ENCODE results near the gene RAMP3.

Gene RAMP3

DNA sequence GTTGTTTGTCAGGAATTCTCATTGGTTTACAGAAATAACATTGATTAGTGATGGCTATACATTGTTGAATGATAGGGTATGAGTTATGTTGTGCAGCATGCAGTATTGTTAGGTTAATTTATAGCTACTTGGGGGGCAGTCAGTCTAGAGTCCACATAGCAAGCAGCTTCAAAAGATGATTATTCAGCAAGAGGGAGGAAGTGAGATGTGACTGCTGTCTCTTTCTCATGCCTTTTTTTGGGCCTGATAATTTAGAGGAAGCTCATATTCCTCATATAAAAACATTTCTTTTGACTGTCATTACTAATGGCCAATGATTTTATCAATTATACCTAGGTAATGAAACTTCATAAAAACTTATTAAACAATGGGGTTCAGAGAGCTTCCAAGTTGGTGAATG is 42.7 kb upstream of the RAMP3 start:
- H3K27ac ChIP-seq (ENCODE audit: low read depth, low read length), result no peak overlapping the region
- no peaks in the 10 kb centered on the region for H3K36me3 ChIP-seq (ENCODE audit: control insufficient read depth, insufficient read depth, low read length)
- no peak overlapping the region for H3K4me3 ChIP-seq (ENCODE audit: low read length)
- no peak overlapping the region for H2BK15ac ChIP-seq (replicated peaks; ENCODE audit: low read depth)
- H3K9ac ChIP-seq (ENCODE audit: low read length), result no peak overlapping the region
- no peaks in the 10 kb centered on the region for H3K4me1 ChIP-seq (ENCODE audit: control insufficient read depth, low read depth, low read length)
- H3K18ac ChIP-seq (ENCODE audit: low read length), result no peak overlapping the region
- no peak overlapping the region for H2BK5ac ChIP-seq (ENCODE audit: low read length)
- H2BK120ac ChIP-seq (ENCODE audit: low read depth, low read length), result no peak overlapping the region
- H3K79me1 ChIP-seq (ENCODE audit: low read length), result peaks cover 2% of the 10 kb centered on the region
- H4K8ac ChIP-seq (ENCODE audit: low read depth, low read length), result no peak overlapping the region
- H3K4me2 ChIP-seq (ENCODE audit: low read length), result no peak overlapping the region
- no peak overlapping the region for H3K56ac ChIP-seq (ENCODE audit: low read length)
- no peak for DNase-seq
- H4K5ac ChIP-seq (ENCODE audit: low read length), result no peak overlapping the region
- H3K27me3 ChIP-seq (ENCODE audit: insufficient read depth, low read length, poor library complexity), result no peaks in the 10 kb centered on the region
- H3K4ac ChIP-seq (ENCODE audit: low read depth, low read length), result no peak overlapping the region
- no peak overlapping the region for H3K23ac ChIP-seq (ENCODE audit: low read length)
- peaks cover 14% of the 10 kb centered on the region for H3K79me2 ChIP-seq (ENCODE audit: control insufficient read depth, insufficient read depth, low read length)
- no peak overlapping the region for H2AK5ac ChIP-seq (ENCODE audit: low read length)

GRCh38 chr7:45116048-45116447 is 41.5 kb upstream of the RAMP3 start:
- no peak overlapping the region for H3K56ac ChIP-seq (ENCODE audit: low read length)
- no peak overlapping the region for H2BK120ac ChIP-seq (ENCODE audit: low read depth, low read length)
- no peak for DNase-seq
- H3K18ac ChIP-seq (ENCODE audit: low read length), result no peak overlapping the region
- no peaks in the 10 kb centered on the region for H3K79me1 ChIP-seq (ENCODE audit: low read length)
- no peak overlapping the region for H3K23ac ChIP-seq (ENCODE audit: low read length)
- no peak overlapping the region for H3K4me3 ChIP-seq (ENCODE audit: low read length)
- no peak overlapping the region for H3K9ac ChIP-seq (ENCODE audit: low read length)
- no peak overlapping the region for H4K5ac ChIP-seq (ENCODE audit: low read length)
- H2BK5ac ChIP-seq (ENCODE audit: low read length), result no peak overlapping the region
- H2AK5ac ChIP-seq (ENCODE audit: low read length), result no peak overlapping the region
- H2BK15ac ChIP-seq (replicated peaks; ENCODE audit: low read depth), result no peak overlapping the region
- H4K8ac ChIP-seq (ENCODE audit: low read depth, low read length), result no peak overlapping the region
- no peak overlapping the region for H3K27ac ChIP-seq (ENCODE audit: low read depth, low read length)
- H3K27me3 ChIP-seq (ENCODE audit: insufficient read depth, low read length, poor library complexity), result no peaks in the 10 kb centered on the region
- no peaks in the 10 kb centered on the region for H3K36me3 ChIP-seq (ENCODE audit: control insufficient read depth, insufficient read depth, low read length)
- no CpG with 5 or more reads among the region's 1 CpG for WGBS (ENCODE audit: extremely low coverage, insufficient coverage, low lambda C conversion rate)
- H3K4ac ChIP-seq (ENCODE audit: low read depth, low read length), result no peak overlapping the region
- H3K4me1 ChIP-seq (ENCODE audit: control insufficient read depth, low read depth, low read length), result no peaks in the 10 kb centered on the region
- no peak overlapping the region for H3K4me2 ChIP-seq (ENCODE audit: low read length)
- peaks cover 4% of the 10 kb centered on the region for H3K79me2 ChIP-seq (ENCODE audit: control insufficient read depth, insufficient read depth, low read length)

GRCh38 chr7:45117582-45117981 is 40.0 kb upstream of the RAMP3 start:
- Histone ChIP-seq H3K79me2 (ENCODE audit: control insufficient read depth, insufficient read depth, low read length) (no peaks in the 10 kb centered on the region), H3K18ac (ENCODE audit: low read length) (no peak overlapping the region), H3K4me1 (ENCODE audit: control insufficient read depth, low read depth, low read length) (no peaks in the 10 kb centered on the region), H3K56ac (ENCODE audit: low read length) (no peak overlapping the region), H2BK120ac (ENCODE audit: low read depth, low read length) (no peak overlapping the region), H4K8ac (ENCODE audit: low read depth, low read length) (no peak overlapping the region), H3K36me3 (ENCODE audit: control insufficient read depth, insufficient read depth, low read length) (no peaks in the 10 kb centered on the region), H3K4ac (ENCODE audit: low read depth, low read length) (no peak overlapping the region), H3K27ac (ENCODE audit: low read depth, low read length) (no peak overlapping the region), H4K5ac (ENCODE audit: low read length) (no peak overlapping the region), H3K4me3 (ENCODE audit: low read length) (no peak overlapping the region), H3K4me2 (ENCODE audit: low read length) (no peak overlapping the region), H3K9ac (ENCODE audit: low read length) (no peak overlapping the region), H2AK5ac (ENCODE audit: low read length) (no peak overlapping the region), H2BK15ac (replicated peaks; ENCODE audit: low read depth) (no peak overlapping the region), H2BK5ac (ENCODE audit: low read length) (no peak overlapping the region), H3K23ac (ENCODE audit: low read length) (no peak overlapping the region), H3K27me3 (ENCODE audit: insufficient read depth, low read length, poor library complexity) (no peaks in the 10 kb centered on the region), H3K79me1 (ENCODE audit: low read length) (no peaks in the 10 kb centered on the region)
- no peak for DNase-seq
- WGBS (ENCODE audit: extremely low coverage, insufficient coverage, low lambda C conversion rate), result no CpG with 5 or more reads among the region's 4 CpGs

DNA sequence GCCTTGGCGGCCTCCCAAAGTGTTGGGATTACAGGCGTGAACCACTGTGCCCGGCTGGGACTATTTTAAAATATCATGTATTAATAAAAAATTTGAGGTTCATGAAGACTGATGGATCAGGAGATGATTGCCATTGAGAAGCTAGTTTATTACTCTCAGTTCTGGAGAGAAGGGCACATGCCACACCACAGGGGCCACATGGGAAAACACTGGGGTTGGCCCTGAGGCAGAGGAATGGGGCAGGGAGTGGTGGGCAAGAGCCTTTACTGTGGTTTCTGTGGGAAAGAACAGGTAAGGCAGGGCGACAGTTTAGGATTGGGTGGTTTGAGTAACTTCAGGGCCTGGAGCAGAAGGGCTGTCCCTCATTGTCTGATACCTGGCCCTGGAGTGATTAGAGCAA is 39.3 kb upstream of the RAMP3 start:
- no peak overlapping the region for H3K18ac ChIP-seq (ENCODE audit: low read length)
- H3K79me2 ChIP-seq (ENCODE audit: control insufficient read depth, insufficient read depth, low read length), result no peaks in the 10 kb centered on the region
- H2AK5ac ChIP-seq (ENCODE audit: low read length), result no peak overlapping the region
- no peak overlapping the region for H2BK15ac ChIP-seq (replicated peaks; ENCODE audit: low read depth)
- H2BK5ac ChIP-seq (ENCODE audit: low read length), result no peak overlapping the region
- no peaks in the 10 kb centered on the region for H3K4me1 ChIP-seq (ENCODE audit: control insufficient read depth, low read depth, low read length)
- no peak overlapping the region for H4K8ac ChIP-seq (ENCODE audit: low read depth, low read length)
- H3K23ac ChIP-seq (ENCODE audit: low read length), result no peak overlapping the region
- no peak overlapping the region for H3K4me3 ChIP-seq (ENCODE audit: low read length)
- H3K27ac ChIP-seq (ENCODE audit: low read depth, low read length), result no peak overlapping the region
- H3K4me2 ChIP-seq (ENCODE audit: low read length), result no peak overlapping the region
- H3K79me1 ChIP-seq (ENCODE audit: low read length), result no peaks in the 10 kb centered on the region
- WGBS (ENCODE audit: extremely low coverage, insufficient coverage, low lambda C conversion rate), result no CpG with 5 or more reads among the region's 4 CpGs
- H3K56ac ChIP-seq (ENCODE audit: low read length), result no peak overlapping the region
- no peak for DNase-seq
- H4K5ac ChIP-seq (ENCODE audit: low read length), result no peak overlapping the region
- H3K36me3 ChIP-seq (ENCODE audit: control insufficient read depth, insufficient read depth, low read length), result no peaks in the 10 kb centered on the region
- no peak overlapping the region for H3K9ac ChIP-seq (ENCODE audit: low read length)
- H3K4ac ChIP-seq (ENCODE audit: low read depth, low read length), result no peak overlapping the region
- H3K27me3 ChIP-seq (ENCODE audit: insufficient read depth, low read length, poor library complexity), result no peaks in the 10 kb centered on the region
- no peak overlapping the region for H2BK120ac ChIP-seq (ENCODE audit: low read depth, low read length)

DNA sequence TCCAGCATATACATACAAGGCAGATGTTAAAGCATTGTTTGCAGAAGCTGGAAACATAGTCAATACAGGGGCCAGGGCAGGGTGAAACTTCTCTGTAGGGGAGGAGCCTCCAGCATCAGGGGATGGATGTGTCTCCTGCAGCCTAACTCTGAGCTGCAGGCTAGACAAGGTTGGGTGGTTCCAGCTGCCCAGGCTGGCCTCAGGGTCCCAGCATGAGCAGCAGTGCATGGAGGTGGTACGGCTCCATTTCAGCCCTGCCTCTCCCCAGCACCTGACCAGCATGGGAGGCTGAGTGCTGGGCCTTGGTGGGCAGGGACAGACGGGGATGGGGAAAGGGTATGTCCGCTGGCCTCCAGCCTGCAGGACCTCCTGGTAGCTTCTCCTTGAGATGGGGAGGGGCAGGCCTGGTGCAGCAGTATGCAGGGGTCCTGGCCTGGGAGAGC is 38.7 kb upstream of the RAMP3 start:
- H3K18ac ChIP-seq (ENCODE audit: low read length), result no peak overlapping the region
- H3K79me2 ChIP-seq (ENCODE audit: control insufficient read depth, insufficient read depth, low read length), result no peaks in the 10 kb centered on the region
- H2BK5ac ChIP-seq (ENCODE audit: low read length), result no peak overlapping the region
- no peak overlapping the region for H3K4me2 ChIP-seq (ENCODE audit: low read length)
- H3K23ac ChIP-seq (ENCODE audit: low read length), result no peak overlapping the region
- H4K5ac ChIP-seq (ENCODE audit: low read length), result no peak overlapping the region
- H3K36me3 ChIP-seq (ENCODE audit: control insufficient read depth, insufficient read depth, low read length), result no peaks in the 10 kb centered on the region
- no peaks in the 10 kb centered on the region for H3K79me1 ChIP-seq (ENCODE audit: low read length)
- no peak overlapping the region for H2BK120ac ChIP-seq (ENCODE audit: low read depth, low read length)
- no peak overlapping the region for H4K8ac ChIP-seq (ENCODE audit: low read depth, low read length)
- no CpG with 5 or more reads among the region's 3 CpGs for WGBS (ENCODE audit: extremely low coverage, insufficient coverage, low lambda C conversion rate)
- H3K4ac ChIP-seq (ENCODE audit: low read depth, low read length), result no peak overlapping the region
- no peak overlapping the region for H3K4me3 ChIP-seq (ENCODE audit: low read length)
- H3K56ac ChIP-seq (ENCODE audit: low read length), result no peak overlapping the region
- no peak overlapping the region for H2BK15ac ChIP-seq (replicated peaks; ENCODE audit: low read depth)
- no peaks in the 10 kb centered on the region for H3K4me1 ChIP-seq (ENCODE audit: control insufficient read depth, low read depth, low read length)
- no peak overlapping the region for H3K9ac ChIP-seq (ENCODE audit: low read length)
- DNase-seq, result no peak
- H3K27me3 ChIP-seq (ENCODE audit: insufficient read depth, low read length, poor library complexity), result no peaks in the 10 kb centered on the region
- H3K27ac ChIP-seq (ENCODE audit: low read depth, low read length), result no peak overlapping the region
- H2AK5ac ChIP-seq (ENCODE audit: low read length), result no peak overlapping the region

GRCh38 chr7:45119550-45119949 is 38.0 kb upstream of the RAMP3 start:
- Histone ChIP-seq H4K5ac (ENCODE audit: low read length) (no peak overlapping the region), H3K56ac (ENCODE audit: low read length) (no peak overlapping the region), H3K9ac (ENCODE audit: low read length) (no peak overlapping the region), H2AK5ac (ENCODE audit: low read length) (no peak overlapping the region), H3K36me3 (ENCODE audit: control insufficient read depth, insufficient read depth, low read length) (no peaks in the 10 kb centered on the region), H2BK15ac (replicated peaks; ENCODE audit: low read depth) (no peak overlapping the region), H3K27me3 (ENCODE audit: insufficient read depth, low read length, poor library complexity) (no peaks in the 10 kb centered on the region), H3K27ac (ENCODE audit: low read depth, low read length) (no peak overlapping the region), H2BK120ac (ENCODE audit: low read depth, low read length) (no peak overlapping the region), H2BK5ac (ENCODE audit: low read length) (no peak overlapping the region), H3K23ac (ENCODE audit: low read length) (no peak overlapping the region), H3K4me1 (ENCODE audit: control insufficient read depth, low read depth, low read length) (no peaks in the 10 kb centered on the region), H3K4ac (ENCODE audit: low read depth, low read length) (no peak overlapping the region), H3K79me2 (ENCODE audit: control insufficient read depth, insufficient read depth, low read length) (no peaks in the 10 kb centered on the region), H3K4me3 (ENCODE audit: low read length) (no peak overlapping the region), H4K8ac (ENCODE audit: low read depth, low read length) (no peak overlapping the region), H3K18ac (ENCODE audit: low read length) (no peak overlapping the region), H3K79me1 (ENCODE audit: low read length) (no peaks in the 10 kb centered on the region), H3K4me2 (ENCODE audit: low read length) (no peak overlapping the region)
- no peak for DNase-seq
- WGBS (ENCODE audit: extremely low coverage, insufficient coverage, low lambda C conversion rate), result no CpG with 5 or more reads among the region's 3 CpGs

All from mesendoderm (in vitro differentiated cells).